CD4-positive, alpha-beta T cell (primary cell): ENCODE data around the gene SMARCA2. TPM values are rescaled to one million over a fixed set of nuclear protein-coding genes. Genes with fewer than 3 reads are reported as not detected.

Experiments
- ATAC-seq: fragments of 200-7000 bp; cut with Tn5 transposase; one replicate; pipeline ENCODE4 v1.10.0; 2022; ENCODE audit warnings: mild to moderate bottlenecking; ENCODE audit not compliant: poor library complexity
- CTCF ChIA-PET: fragments of 350-600 bp; sonication (Branson Sonifier 250); formaldehyde crosslinking; loops from one replicate; lab custom pipeline; 2021; ENCODE audit warnings: antibody characterized with exemption, inconsistent platforms; lab: Charles Lee
- POLR2A ChIA-PET: fragments of 350-600 bp; sonication (Branson Sonifier 250); formaldehyde crosslinking; loops from one replicate; lab custom pipeline; 2021; ENCODE audit warnings: antibody characterized with exemption, inconsistent platforms; lab: Charles Lee
- DNase-seq, 14 experiments: peaks; one replicate each; pipeline ENCODE4 v3.0.0-alpha.2; 2013 to 2020; ENCODE audit warnings: mixed read lengths in 2 of 14
- H3K27ac ChIP-seq, 2 donors: one replicate each; pipeline versions ENCODE4 v1.5.1 to v1.7.0; 2013; ENCODE audit warnings: low read length in 2 of 2, low read depth in 1 of 2, mild to moderate bottlenecking in 1 of 2
- H3K27me3 ChIP-seq, 2 experiments: 1 replicate in 1 of 2; 2 replicates in 1 of 2; pipeline versions ENCODE4 v1.6.1 to v1.7.0; 2013; ENCODE audit warnings: low read length in 2 of 2, control low read depth in 1 of 2, mild to moderate bottlenecking in 1 of 2, moderate library complexity in 1 of 2; ENCODE audit not compliant: insufficient read depth in 2 of 2, control insufficient read depth in 1 of 2
- H3K36me3 ChIP-seq: one replicate; pipeline ENCODE4 v1.6.1; 2013; ENCODE audit warnings: low read length, control low read depth; ENCODE audit not compliant: insufficient read depth
- H3K4me1 ChIP-seq: one replicate; pipeline ENCODE4 v1.6.1; 2013; ENCODE audit warnings: low read length, control low read depth; ENCODE audit not compliant: insufficient read depth
- H3K4me3 ChIP-seq: one replicate; pipeline ENCODE4 v1.5.1; 2013; ENCODE audit warnings: mild to moderate bottlenecking, low read length, moderate library complexity
- H3K9me3 ChIP-seq, 2 experiments: 1 replicate in 1 of 2; 2 replicates in 1 of 2; pipeline versions ENCODE4 v1.6.1 to v1.7.0; 2013; ENCODE audit warnings: low read length in 2 of 2, mild to moderate bottlenecking in 2 of 2, control low read depth in 1 of 2, moderate library complexity in 1 of 2; ENCODE audit not compliant: control insufficient read depth in 1 of 2, insufficient read depth in 1 of 2
- H3K27ac Mint-ChIP-seq: one replicate; pipeline ENCODE4 v1.8.0; 2020; ENCODE audit warnings: mixed read lengths
- H3K27me3 Mint-ChIP-seq: one replicate; pipeline ENCODE4 v1.8.0; 2021; ENCODE audit warnings: mixed read lengths
- H3K36me3 Mint-ChIP-seq: one replicate; pipeline ENCODE4 v1.8.0; 2021; ENCODE audit warnings: low read depth, mixed read lengths
- H3K4me1 Mint-ChIP-seq: one replicate; pipeline ENCODE4 v1.8.0; 2021; ENCODE audit warnings: low read depth, mixed read lengths
- H3K4me3 Mint-ChIP-seq: one replicate; pipeline ENCODE4 v1.8.0; 2020; ENCODE audit warnings: mild to moderate bottlenecking, mixed read lengths
- H3K9me3 Mint-ChIP-seq: one replicate; pipeline ENCODE4 v1.8.0; 2020; ENCODE audit warnings: mixed read lengths
- intact Hi-C, 2 experiments: fragments of 100-400 bp; cut with DNase I in 1 of 2; cut with micrococcal nuclease in 1 of 2; formaldehyde crosslinking; loops; one replicate each; pipeline versions ENCODE4 v1.15.1 to v1.9.0; 2023 to 2025; cut with DNase I, micrococcal nuclease
- total RNA-seq, 174 experiments: library from RNA in 2 of 174; stranded (reverse) in 2 of 174; gene quantifications; one replicate each; pipeline ENCODE4 v1.2.3 and lab custom pipeline; 2021 to 2026
- TF ChIP-seq, protein P1 (sequence below): fragments of 200-600 bp; IDR thresholded peaks from one replicate; pipeline ENCODE4 v1.8.0; 2022; ENCODE audit warnings: antibody characterized with exemption, mild to moderate bottlenecking

Gene SMARCA2
- total RNA-seq, 2 experiments from 2014 or later, result 268 to 272 TPM

GRCh38 chr9:2107906-2108451 lies 92.8 kb downstream of the SMARCA2 start:
- Histone ChIP-seq H3K4me1 (no peaks in the 10 kb centered on the region), H3K36me3 (peaks cover 90% of the 10 kb centered on the region), H3K27me3 (no peaks in the 10 kb centered on the region), H3K9me3 (no peaks in the 10 kb centered on the region), H3K27ac (no peak overlapping the region), H3K4me3 (no peak overlapping the region)
- POLR2A ChIA-PET, result no interaction called here
- TF ChIP-seq, protein P1, sequence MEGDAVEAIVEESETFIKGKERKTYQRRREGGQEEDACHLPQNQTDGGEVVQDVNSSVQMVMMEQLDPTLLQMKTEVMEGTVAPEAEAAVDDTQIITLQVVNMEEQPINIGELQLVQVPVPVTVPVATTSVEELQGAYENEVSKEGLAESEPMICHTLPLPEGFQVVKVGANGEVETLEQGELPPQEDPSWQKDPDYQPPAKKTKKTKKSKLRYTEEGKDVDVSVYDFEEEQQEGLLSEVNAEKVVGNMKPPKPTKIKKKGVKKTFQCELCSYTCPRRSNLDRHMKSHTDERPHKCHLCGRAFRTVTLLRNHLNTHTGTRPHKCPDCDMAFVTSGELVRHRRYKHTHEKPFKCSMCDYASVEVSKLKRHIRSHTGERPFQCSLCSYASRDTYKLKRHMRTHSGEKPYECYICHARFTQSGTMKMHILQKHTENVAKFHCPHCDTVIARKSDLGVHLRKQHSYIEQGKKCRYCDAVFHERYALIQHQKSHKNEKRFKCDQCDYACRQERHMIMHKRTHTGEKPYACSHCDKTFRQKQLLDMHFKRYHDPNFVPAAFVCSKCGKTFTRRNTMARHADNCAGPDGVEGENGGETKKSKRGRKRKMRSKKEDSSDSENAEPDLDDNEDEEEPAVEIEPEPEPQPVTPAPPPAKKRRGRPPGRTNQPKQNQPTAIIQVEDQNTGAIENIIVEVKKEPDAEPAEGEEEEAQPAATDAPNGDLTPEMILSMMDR, result no peak
- no peaks in the 10 kb centered on the region for H3K27me3 Mint-ChIP-seq
- H3K4me3 Mint-ChIP-seq, result no peak overlapping the region
- H3K4me1 Mint-ChIP-seq, result no peaks in the 10 kb centered on the region
- no peak for ATAC-seq
- no peak overlapping the region for H3K27ac Mint-ChIP-seq
- peaks cover 89% of the 10 kb centered on the region for H3K36me3 Mint-ChIP-seq
- no peak for DNase-seq
- CTCF ChIA-PET, result no interaction called here
- no peaks in the 10 kb centered on the region for H3K9me3 Mint-ChIP-seq
- intact Hi-C loops, result no loop called here

GRCh38 chr9:2109069-2109650 lies 94.0 kb downstream of the SMARCA2 start:
- ChIA-PET POLR2A (no interaction called here), CTCF (no interaction called here)
- Mint-ChIP-seq H3K4me3 (no peak overlapping the region), H3K36me3 (peaks cover 88% of the 10 kb centered on the region), H3K9me3 (no peaks in the 10 kb centered on the region), H3K27me3 (no peaks in the 10 kb centered on the region), H3K27ac (no peak overlapping the region), H3K4me1 (no peaks in the 10 kb centered on the region)
- DNase-seq, result no peak
- Histone ChIP-seq H3K9me3 (no peaks in the 10 kb centered on the region), H3K27me3 (no peaks in the 10 kb centered on the region), H3K36me3 (peaks cover 89% of the 10 kb centered on the region), H3K4me3 (no peak overlapping the region), H3K4me1 (no peaks in the 10 kb centered on the region), H3K27ac (no peak overlapping the region)
- intact Hi-C loops, result no loop called here
- ATAC-seq, result no peak
- TF ChIP-seq, protein P1, result no peak

DNA sequence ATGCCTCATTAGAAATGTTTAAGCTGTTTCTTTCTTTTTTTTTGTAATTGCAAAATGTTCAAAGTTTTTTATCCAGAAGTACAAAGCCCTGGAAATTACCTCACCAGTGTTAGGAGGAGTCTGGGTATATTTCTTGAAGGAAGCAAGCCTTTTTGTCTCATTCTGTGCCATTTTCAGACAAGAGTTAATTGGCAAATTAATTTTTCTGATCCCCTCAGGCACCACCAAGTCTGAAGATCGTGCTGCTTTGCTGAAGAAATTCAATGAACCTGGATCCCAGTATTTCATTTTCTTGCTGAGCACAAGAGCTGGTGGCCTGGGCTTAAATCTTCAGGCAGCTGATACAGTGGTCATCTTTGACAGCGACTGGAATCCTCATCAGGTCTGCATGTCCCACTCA lies 94.9 kb downstream of the SMARCA2 start:
- TF ChIP-seq, protein P1, result no peak
- H3K27me3 ChIP-seq, result no peaks in the 10 kb centered on the region
- peaks cover 88% of the 10 kb centered on the region for H3K36me3 ChIP-seq
- no peaks in the 10 kb centered on the region for H3K27me3 Mint-ChIP-seq
- no peak for DNase-seq
- H3K4me1 ChIP-seq, result no peaks in the 10 kb centered on the region
- POLR2A ChIA-PET, result no interaction called here
- H3K4me1 Mint-ChIP-seq, result no peaks in the 10 kb centered on the region
- no peak overlapping the region for H3K27ac ChIP-seq
- ATAC-seq, result no peak
- intact Hi-C loops, result no loop called here
- H3K36me3 Mint-ChIP-seq, result peaks cover 87% of the 10 kb centered on the region
- no peaks in the 10 kb centered on the region for H3K9me3 Mint-ChIP-seq
- no peak overlapping the region for H3K4me3 Mint-ChIP-seq
- CTCF ChIA-PET, result no interaction called here
- H3K4me3 ChIP-seq, result no peak overlapping the region
- H3K9me3 ChIP-seq, result no peaks in the 10 kb centered on the region
- no peak overlapping the region for H3K27ac Mint-ChIP-seq
